ENCODE data around the gene FLT3LG.
A peak's percentile ranks its signal among the peaks of the same experiment; 100 is the strongest.

FLT3LG gene, protein sequence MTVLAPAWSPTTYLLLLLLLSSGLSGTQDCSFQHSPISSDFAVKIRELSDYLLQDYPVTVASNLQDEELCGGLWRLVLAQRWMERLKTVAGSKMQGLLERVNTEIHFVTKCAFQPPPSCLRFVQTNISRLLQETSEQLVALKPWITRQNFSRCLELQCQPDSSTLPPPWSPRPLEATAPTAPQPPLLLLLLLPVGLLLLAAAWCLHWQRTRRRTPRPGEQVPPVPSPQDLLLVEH

DNA sequence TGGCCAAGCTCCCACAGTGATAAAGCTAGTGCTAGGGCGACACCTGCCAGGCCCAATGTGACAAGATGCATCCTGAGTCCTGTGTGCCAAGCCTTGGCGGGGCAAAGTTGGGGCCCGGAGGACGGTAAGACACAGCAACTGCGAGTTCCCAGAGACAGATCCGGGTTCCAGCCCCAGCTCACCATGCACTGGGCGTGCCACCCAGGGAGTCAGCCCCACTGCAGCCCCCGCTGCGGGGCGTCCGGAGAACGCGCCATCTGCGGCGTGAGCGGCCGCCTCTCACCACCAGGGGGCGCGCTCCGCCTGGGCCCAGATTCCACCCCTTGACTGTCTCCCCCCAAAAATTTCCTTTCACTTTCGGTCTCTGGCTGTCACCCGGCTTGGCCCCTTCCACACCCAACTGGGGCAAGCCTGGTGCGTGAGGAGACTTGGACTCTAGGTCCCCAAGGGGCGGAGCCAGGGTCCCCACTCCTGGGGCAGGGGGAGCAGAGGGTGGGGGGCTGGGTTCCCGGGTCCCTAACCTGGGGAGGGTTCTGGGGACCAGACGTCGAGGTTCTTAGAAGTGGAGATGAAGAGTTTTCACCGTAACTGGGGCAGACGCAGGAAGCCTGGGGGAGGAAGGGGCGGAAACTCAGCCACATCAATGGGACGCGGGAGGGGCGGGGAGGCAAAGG, at the start of gene FLT3LG:
TSS of gene FLT3LG (plus strand) at position 348 of the 674 bp plus-strand sequence. CDS start 425 bp downstream, outside the sequence.
- Mint-ChIP-seq H3K27ac (peak within 1 kb of the TSS; percentile 94), H3K9me3 (no peaks in the 10 kb centered on the region), H3K4me1 (peaks cover 32% of the 10 kb centered on the region), H3K4me3 (peak within 1 kb of the TSS; percentile 97), H3K27me3 (no peaks in the 10 kb centered on the region), H3K36me3 (no peaks in the 10 kb centered on the region)
- ATAC-seq (ENCODE audit: low read depth), result peak; percentile 49
- DNase-seq (ENCODE audit: low spot score in 2 of 2), result peak; percentile 92 to 95

DNA sequence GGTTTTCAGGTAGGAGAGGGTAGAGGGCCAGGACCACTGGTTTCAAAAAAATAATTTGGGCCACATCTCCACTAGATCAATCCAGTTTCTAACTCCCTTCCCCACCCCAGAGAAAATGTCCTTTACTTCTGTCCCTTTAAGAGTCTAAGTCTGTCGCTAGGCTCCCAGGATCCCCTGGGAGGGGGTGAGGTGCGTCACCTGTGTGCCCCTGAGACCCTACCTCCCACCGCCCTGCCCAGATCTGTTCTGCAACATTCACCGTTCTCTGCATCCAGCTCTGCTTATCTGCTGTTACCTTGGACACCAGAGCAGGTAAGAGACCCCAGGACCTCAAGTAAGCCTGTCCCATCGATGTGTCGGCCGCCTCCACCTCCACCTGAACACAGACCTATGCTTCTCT, 48.8 kb upstream of the FLT3LG start, which contains the start of gene GFY:
TSS of gene GFY (plus strand) at position 211 of the 400 bp plus-strand sequence. CDS start 1,043 bp downstream, outside the sequence.
- H3K27ac Mint-ChIP-seq, result no peak within 1 kb of the TSS
- peaks cover 52% of the 10 kb centered on the region for H3K4me1 Mint-ChIP-seq
- H3K36me3 Mint-ChIP-seq, result peaks cover 4% of the 10 kb centered on the region
- H3K9me3 Mint-ChIP-seq, result no peaks in the 10 kb centered on the region
- H3K4me3 Mint-ChIP-seq, result no peak within 1 kb of the TSS
- DNase-seq (ENCODE audit: low spot score in 2 of 2), result no peak
- peaks cover 61% of the 10 kb centered on the region for H3K27me3 Mint-ChIP-seq
- ATAC-seq (ENCODE audit: low read depth), result no peak

DNA sequence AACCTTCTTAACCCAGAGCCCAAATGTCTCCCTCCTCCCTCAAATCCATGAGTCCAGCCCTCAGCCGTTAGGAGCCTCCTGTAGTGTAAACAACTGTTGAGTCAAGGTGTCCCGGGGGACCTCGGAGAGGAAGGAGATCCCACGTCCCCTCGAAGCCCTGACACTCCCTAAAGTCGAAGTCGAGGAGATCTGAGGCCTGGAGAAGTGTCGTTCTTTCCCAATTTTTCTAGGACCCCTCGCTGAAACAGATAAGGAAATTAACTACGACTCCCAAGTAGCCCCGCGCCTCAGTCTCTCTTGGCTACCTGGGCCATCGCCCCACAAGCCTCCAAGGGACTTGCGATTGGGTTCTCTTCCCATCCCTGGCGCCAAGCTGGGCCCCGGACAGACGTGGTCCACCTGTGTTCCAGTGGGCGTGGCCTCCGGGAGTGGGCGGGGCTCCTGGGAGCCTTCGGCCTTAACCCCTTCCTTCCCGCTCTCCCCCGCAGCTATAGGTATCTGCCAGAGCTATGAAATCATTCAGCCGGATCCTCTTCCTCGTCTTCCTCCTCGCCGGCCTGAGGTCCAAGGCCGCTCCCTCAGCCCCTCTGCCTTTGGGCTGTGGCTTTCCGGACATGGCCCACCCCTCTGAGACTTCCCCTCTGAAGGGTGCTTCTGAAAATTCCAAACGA, 48.0 kb upstream of the FLT3LG start:
- no peak overlapping the region for H3K4me3 Mint-ChIP-seq
- H3K4me1 Mint-ChIP-seq, result peaks cover 58% of the 10 kb centered on the region
- peaks cover 65% of the 10 kb centered on the region for H3K27me3 Mint-ChIP-seq
- peaks cover 4% of the 10 kb centered on the region for H3K36me3 Mint-ChIP-seq
- H3K27ac Mint-ChIP-seq, result no peak overlapping the region
- H3K9me3 Mint-ChIP-seq, result no peaks in the 10 kb centered on the region
- no peak for ATAC-seq (ENCODE audit: low read depth)
- peak in 1 of 2 donors; percentile 43 for DNase-seq (ENCODE audit: low spot score in 2 of 2)

DNA sequence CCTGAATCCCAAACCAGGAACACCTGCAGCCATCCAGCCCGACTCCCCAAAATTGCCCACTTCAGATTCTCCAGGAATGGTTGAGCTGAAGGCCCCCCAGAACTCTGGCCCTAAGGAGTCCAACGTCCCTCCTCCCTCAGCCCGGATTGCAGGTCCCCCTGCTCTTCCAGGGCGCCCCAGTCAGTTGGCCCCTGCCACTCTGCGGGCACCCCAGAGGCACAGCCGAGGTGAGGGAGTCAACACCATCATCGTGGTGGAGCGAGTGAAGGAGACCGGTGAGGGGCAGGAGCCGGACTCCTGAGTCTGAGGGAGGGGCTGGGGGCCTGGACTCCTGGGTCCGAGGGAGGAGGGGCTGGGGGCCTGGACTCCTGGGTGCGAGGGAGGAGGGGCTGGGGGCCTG, 46.7 kb upstream of the FLT3LG start:
- no peaks in the 10 kb centered on the region for H3K9me3 Mint-ChIP-seq
- peaks cover 4% of the 10 kb centered on the region for H3K36me3 Mint-ChIP-seq
- ATAC-seq (ENCODE audit: low read depth) (no peak), DNase-seq (ENCODE audit: low spot score in 2 of 2) (no peak)
- peaks cover 64% of the 10 kb centered on the region for H3K27me3 Mint-ChIP-seq
- H3K4me1 Mint-ChIP-seq, result peaks cover 56% of the 10 kb centered on the region
- no peak overlapping the region for H3K4me3 Mint-ChIP-seq
- no peak overlapping the region for H3K27ac Mint-ChIP-seq

GRCh38 chr19:49427855-49428546, 46.0 kb upstream of the FLT3LG start:
- peaks cover 63% of the 10 kb centered on the region for H3K27me3 Mint-ChIP-seq
- ATAC-seq (ENCODE audit: low read depth), result peak; percentile 42
- H3K9me3 Mint-ChIP-seq, result no peaks in the 10 kb centered on the region
- H3K27ac Mint-ChIP-seq, result no peak overlapping the region
- peak overlapping the region; percentile 67 for H3K4me3 Mint-ChIP-seq
- no peak for DNase-seq (ENCODE audit: low spot score in 2 of 2)
- peaks cover 52% of the 10 kb centered on the region for H3K4me1 Mint-ChIP-seq
- peaks cover 4% of the 10 kb centered on the region for H3K36me3 Mint-ChIP-seq

DNA sequence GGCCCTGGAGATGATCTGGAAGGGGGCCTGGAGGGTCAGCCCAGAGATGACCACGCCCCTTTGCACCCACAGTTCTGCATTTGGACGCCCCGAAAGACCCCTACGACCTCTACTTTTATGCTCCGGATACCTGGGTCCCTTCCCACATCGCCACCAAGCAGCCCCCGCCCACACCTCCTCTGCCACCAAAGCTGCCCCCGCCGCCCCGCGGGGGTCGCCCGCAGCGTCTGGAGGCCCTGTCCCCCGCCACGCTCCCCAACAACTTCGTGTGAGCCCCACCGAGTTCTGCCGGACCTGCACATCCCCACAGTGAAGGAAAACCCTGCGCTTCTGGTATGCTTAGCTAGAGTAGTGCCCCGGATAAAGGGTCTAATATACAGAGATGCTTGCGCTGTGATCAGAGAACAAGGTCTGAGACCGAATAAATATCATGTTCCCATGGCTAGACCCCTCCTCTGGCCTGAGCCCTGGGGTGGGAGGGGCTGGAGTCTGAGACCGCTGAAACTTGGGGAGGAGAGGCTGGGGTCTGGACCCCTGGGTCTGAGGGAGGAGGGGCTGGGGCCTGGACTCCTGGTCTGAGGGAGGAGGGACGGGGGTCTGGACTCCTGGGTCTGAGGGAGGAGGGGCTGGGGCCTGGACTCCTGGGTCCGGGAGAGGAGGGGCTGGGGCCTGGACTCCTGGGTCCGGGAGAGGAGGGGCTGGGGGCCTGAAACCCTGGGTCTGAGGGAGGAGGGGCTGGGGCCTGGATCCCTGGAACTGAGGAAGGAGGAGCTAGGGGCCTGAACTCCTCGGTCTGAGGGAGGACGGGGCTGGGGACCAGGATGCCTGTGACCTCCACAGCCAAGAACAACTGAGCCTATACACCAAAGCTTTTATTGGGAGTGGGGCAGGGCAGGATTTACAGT, 45.2 kb upstream of the FLT3LG start:
- DNase-seq (ENCODE audit: low spot score in 2 of 2), result no peak
- no peak for ATAC-seq (ENCODE audit: low read depth)
- Mint-ChIP-seq H3K9me3 (no peaks in the 10 kb centered on the region), H3K36me3 (peaks cover 1% of the 10 kb centered on the region), H3K27ac (no peak overlapping the region), H3K4me3 (peak overlapping the region; percentile 67), H3K4me1 (peaks cover 50% of the 10 kb centered on the region), H3K27me3 (peaks cover 65% of the 10 kb centered on the region)

- H3K27ac Mint-ChIP-seq, result no peak overlapping the region
- H3K27me3 Mint-ChIP-seq, result peaks cover 61% of the 10 kb centered on the region
- H3K9me3 Mint-ChIP-seq, result no peaks in the 10 kb centered on the region
- DNase-seq (ENCODE audit: low spot score in 2 of 2), result no peak
- H3K36me3 Mint-ChIP-seq, result peaks cover 1% of the 10 kb centered on the region
- no peak overlapping the region for H3K4me3 Mint-ChIP-seq
- ATAC-seq (ENCODE audit: low read depth), result no peak
- peaks cover 48% of the 10 kb centered on the region for H3K4me1 Mint-ChIP-seq
These were observed 43.8 kb upstream of the FLT3LG start for GRCh38 chr19:49430172-49430677.

GRCh38 chr19:49430678-49431329, 43.2 kb upstream of the FLT3LG start:
- Mint-ChIP-seq H3K4me3 (no peak overlapping the region), H3K9me3 (no peaks in the 10 kb centered on the region), H3K27ac (no peak overlapping the region), H3K4me1 (peaks cover 46% of the 10 kb centered on the region), H3K36me3 (peaks cover 1% of the 10 kb centered on the region), H3K27me3 (peaks cover 59% of the 10 kb centered on the region)
- ATAC-seq (ENCODE audit: low read depth) (peak; percentile 35), DNase-seq (ENCODE audit: low spot score in 2 of 2) (no peak)

DNA sequence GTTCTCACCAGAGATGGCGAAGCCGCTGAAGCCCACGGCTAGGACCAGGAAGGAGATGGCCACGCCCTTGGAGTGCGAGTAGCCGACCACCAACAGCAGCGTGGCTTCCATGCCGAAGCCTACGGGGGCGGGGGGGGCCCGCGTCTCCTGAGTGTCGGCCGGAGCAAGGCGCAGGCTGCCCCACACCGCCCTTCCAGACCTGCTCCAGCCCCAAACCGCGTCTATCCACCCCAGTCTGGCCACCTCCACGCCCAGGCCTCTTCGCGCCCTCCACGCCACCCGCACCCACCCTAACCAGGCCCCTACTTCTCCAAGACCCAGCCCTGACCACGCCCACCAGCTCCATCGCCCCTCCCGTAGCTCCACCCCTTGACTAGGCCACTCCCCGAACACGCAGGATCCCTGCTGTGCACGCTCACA, 42.7 kb upstream of the FLT3LG start:
- DNase-seq (ENCODE audit: low spot score in 2 of 2), result no peak
- Mint-ChIP-seq H3K27me3 (peaks cover 59% of the 10 kb centered on the region), H3K4me1 (peaks cover 47% of the 10 kb centered on the region)

DNA sequence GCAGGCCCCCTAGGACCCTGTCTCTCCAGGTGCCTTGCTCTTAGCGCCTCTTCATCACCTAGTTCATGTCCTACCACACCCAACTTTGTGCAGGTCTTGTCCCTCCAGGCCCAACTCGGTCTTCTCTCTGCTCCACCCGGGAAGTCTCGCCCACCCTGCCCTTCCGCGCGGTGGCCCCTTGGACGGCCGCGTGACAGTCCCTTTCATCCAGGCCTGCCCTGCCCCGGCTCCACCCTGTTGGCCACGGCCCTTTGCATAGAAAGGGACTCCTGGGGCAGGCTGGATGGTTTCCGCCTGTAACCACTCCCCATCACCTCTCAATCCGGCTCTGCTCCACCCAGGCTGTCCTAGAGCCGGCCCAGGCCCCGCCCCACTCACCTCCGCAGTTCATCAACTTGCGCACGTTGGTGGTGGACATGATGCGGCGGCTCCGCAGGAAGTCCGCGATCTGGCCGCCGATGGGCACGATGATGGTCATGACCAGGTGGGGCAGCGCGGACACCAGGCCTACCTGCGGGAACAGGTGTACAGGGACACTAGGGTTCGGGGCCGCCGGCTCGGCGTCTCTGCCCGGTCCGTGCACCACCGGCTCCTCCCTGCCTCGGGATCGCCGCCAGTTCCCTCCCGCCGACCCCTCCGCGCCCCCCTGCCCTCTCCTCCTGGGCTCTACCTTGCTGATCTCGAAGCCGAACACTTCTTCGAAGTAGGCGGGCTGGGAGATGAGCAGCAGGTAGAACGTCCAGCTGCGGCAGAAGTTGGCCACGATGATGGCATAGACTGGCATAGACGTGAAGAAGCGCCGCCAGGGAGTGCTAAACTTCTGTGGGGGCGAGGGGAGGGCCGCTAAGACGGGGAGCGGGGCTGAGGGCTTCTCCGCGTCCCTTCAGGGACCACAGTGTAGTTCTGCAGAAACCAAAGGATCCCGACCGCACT, 41.6 kb upstream of the FLT3LG start:
- peaks cover 42% of the 10 kb centered on the region for H3K4me1 Mint-ChIP-seq
- no peaks in the 10 kb centered on the region for H3K36me3 Mint-ChIP-seq
- no peaks in the 10 kb centered on the region for H3K9me3 Mint-ChIP-seq
- peaks cover 54% of the 10 kb centered on the region for H3K27me3 Mint-ChIP-seq
- DNase-seq (ENCODE audit: low spot score in 2 of 2) (no peak), ATAC-seq (ENCODE audit: low read depth) (peak; percentile 42)
- H3K4me3 Mint-ChIP-seq, result peak overlapping the region; percentile 35
- H3K27ac Mint-ChIP-seq, result no peak overlapping the region

More for the DNA sequence above, 42.7 kb upstream of the FLT3LG start:
- H3K27ac Mint-ChIP-seq, result no peak overlapping the region
- no peaks in the 10 kb centered on the region for H3K9me3 Mint-ChIP-seq
- ATAC-seq (ENCODE audit: low read depth), result peak; percentile 30
- no peak overlapping the region for H3K4me3 Mint-ChIP-seq
- peaks cover 1% of the 10 kb centered on the region for H3K36me3 Mint-ChIP-seq

DNA sequence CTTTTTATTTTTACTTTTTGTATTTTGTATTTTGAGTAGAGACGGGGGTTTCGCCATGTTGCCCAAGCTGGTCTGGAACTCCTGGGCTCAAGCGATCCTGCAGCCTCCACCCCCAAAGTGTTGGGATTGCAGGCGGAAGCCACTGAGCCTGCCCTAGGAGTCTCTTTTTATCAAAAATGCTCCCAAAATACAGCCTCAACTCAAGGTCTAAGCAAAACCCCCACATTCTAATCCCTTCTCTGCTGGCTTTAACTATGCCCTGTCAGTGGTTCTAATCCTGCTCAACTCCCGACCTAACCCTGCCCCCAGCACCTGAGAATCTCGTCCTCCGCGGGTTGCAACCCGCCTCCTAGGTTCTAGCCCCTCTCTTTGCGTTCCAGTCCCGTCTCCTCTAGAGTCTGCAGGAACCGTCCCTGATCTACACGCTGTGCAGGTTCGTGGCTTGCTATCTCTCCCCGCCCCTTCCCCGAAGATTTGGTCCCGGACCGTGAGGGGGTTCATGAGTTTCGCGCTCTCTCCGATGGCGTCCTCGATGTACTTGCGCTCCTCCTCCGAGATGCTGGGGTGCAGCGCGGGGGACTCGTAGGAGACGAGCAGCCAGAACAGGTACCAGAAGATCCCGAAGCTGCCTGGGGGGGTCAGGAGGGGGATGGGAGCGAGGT, 40.6 kb upstream of the FLT3LG start:
- Mint-ChIP-seq H3K4me3 (no peak overlapping the region), H3K27ac (no peak overlapping the region), H3K9me3 (no peaks in the 10 kb centered on the region)

More for the DNA sequence above, 40.6 kb upstream of the FLT3LG start:
- ATAC-seq (ENCODE audit: low read depth) (no peak), DNase-seq (ENCODE audit: low spot score in 2 of 2) (no peak)
- Mint-ChIP-seq H3K36me3 (no peaks in the 10 kb centered on the region), H3K27me3 (peaks cover 60% of the 10 kb centered on the region), H3K4me1 (peaks cover 45% of the 10 kb centered on the region)

Measured in memory B cell (primary cell).